Colonic mucosa (tissue), 4 donors: ENCODE results near the gene ASB18. TPM values are rescaled to one million over a fixed set of nuclear protein-coding genes. Genes with fewer than 3 reads are reported as not detected.

Experiments
- DNase-seq: peaks from one replicate; pipeline ENCODE4 v3.0.0-alpha.2; 2020
- H3K27ac ChIP-seq: fragments of 200-600 bp; one replicate; pipeline ENCODE4 v1.8.0; 2021
- H3K27me3 ChIP-seq: fragments of 200-600 bp; one replicate; pipeline ENCODE4 v1.8.0; 2021
- H3K36me3 ChIP-seq: fragments of 200-600 bp; one replicate; pipeline ENCODE4 v1.8.0; 2021
- H3K4me1 ChIP-seq: fragments of 200-600 bp; one replicate; pipeline ENCODE4 v1.8.0; 2021; ENCODE audit warnings: mild to moderate bottlenecking
- H3K4me3 ChIP-seq: fragments of 200-600 bp; one replicate; pipeline ENCODE4 v1.8.0; 2021
- H3K9ac ChIP-seq, 2 donors: one replicate each; pipeline ENCODE4 v1.7.0; 2013; ENCODE audit warnings: control low read depth in 2 of 2, low read depth in 2 of 2, low read length in 2 of 2
- H3K9me3 ChIP-seq: fragments of 200-600 bp; one replicate; pipeline ENCODE4 v1.8.0; 2021
- intact Hi-C: fragments of 100-400 bp; cut with DNase I; formaldehyde crosslinking; loops from one replicate; pipeline ENCODE4 v1.14.1; 2022
- total RNA-seq, 2 donors: library from RNA; stranded (reverse); fragmentation: NEBNext Ultra II Directional in 1 of 2; extraction: Animal tissue kit (Norgen Biotek cat#: 25700) in 1 of 2; gene quantifications; one replicate each; pipeline ENCODE4 v1.2.1, GENCODE V29; 2021
- TF ChIP-seq, protein P1 (sequence below): fragments of 200-600 bp; IDR thresholded peaks from one replicate; pipeline ENCODE4 v1.8.0; 2022; ENCODE audit warnings: antibody characterized with exemption, mild to moderate bottlenecking
- donor health status: healthy.
- donor health status: DM: no; HTN: no; CAD: no.
- donor health status: DM: no; HTN: no; CAD: no.

Gene ASB18
- total RNA-seq, 2 donors from 2014 or later, result not detected

DNA sequence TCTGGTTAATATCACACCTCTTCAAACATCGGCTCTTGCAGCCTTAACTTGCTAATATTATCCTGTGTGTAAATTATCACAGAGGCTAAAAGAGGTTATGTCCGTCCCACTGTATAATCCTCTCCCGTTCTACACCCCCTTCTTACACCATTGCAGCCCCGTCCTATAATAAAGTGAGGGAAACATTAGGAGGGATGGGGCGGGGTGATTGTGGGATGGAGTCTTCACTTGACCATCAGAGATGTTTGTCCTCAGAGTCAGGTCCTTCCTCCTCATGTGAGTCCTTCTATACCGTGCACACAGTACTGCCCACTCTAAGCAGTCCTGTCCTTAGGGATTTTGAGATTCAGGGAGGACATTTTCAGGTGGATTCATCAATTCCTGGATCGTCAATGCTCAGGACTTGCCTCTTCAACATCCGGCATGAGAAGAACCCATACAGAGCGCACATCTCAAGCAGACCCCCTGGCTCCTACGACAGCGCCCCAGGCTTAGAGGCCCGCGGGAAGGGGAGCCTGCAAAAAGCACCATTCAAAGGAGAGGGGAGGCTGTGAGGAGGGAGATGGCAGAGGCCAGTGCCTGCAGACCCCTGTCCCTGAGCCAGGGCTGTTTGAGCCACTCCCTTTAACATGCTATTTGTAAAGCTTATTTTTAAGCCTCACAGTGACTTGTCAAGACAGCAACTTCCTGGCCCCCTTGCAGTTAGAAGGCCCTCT, 42.8 kb upstream of the ASB18 start:
- Histone ChIP-seq H3K27me3 (no peaks in the 10 kb centered on the region), H3K4me3 (no peak overlapping the region), H3K9me3 (no peaks in the 10 kb centered on the region), H3K9ac (no peak overlapping the region), H3K4me1 (no peaks in the 10 kb centered on the region), H3K36me3 (no peaks in the 10 kb centered on the region), H3K27ac (no peak overlapping the region)
- TF ChIP-seq, protein P1, sequence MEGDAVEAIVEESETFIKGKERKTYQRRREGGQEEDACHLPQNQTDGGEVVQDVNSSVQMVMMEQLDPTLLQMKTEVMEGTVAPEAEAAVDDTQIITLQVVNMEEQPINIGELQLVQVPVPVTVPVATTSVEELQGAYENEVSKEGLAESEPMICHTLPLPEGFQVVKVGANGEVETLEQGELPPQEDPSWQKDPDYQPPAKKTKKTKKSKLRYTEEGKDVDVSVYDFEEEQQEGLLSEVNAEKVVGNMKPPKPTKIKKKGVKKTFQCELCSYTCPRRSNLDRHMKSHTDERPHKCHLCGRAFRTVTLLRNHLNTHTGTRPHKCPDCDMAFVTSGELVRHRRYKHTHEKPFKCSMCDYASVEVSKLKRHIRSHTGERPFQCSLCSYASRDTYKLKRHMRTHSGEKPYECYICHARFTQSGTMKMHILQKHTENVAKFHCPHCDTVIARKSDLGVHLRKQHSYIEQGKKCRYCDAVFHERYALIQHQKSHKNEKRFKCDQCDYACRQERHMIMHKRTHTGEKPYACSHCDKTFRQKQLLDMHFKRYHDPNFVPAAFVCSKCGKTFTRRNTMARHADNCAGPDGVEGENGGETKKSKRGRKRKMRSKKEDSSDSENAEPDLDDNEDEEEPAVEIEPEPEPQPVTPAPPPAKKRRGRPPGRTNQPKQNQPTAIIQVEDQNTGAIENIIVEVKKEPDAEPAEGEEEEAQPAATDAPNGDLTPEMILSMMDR, result no peak
- no peak for DNase-seq
- intact Hi-C loops, result no loop called here

DNA sequence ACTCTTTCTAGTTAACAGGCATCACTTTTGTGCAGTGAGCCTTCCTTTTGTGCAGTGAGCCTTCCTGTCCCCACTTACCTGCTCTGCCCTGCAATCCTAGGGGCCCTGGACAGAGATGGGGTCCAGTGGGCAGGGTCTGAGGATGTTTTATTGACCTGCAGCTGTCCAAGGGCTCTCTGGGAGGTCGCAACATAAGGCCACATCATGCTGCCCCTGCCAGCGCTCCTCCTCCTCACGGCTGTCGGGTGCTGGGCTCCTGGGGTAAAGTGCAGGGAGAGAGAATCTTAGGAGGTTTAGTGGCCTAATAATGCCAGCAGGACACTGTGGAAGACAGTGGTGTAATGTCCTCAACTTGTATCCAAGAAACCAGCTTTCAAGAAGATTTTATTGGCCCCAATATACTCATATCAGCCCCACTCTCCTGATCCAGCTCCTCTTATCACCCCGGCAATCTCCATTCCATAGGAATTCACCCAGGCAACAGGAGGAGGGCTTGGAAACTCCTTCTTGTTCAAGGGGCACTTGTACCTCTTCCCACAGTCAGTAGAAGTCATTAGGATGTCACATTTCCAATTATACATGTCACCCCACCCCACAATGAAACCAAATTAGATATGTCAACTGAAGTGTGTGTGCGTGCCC, 41.9 kb upstream of the ASB18 start:
- Histone ChIP-seq H3K4me3 (no peak overlapping the region), H3K27ac (no peak overlapping the region), H3K27me3 (no peaks in the 10 kb centered on the region), H3K4me1 (no peaks in the 10 kb centered on the region), H3K9ac (no peak overlapping the region), H3K36me3 (no peaks in the 10 kb centered on the region), H3K9me3 (no peaks in the 10 kb centered on the region)
- DNase-seq, result no peak
- TF ChIP-seq, protein P1, result no peak
- intact Hi-C loops, result no loop called here

DNA sequence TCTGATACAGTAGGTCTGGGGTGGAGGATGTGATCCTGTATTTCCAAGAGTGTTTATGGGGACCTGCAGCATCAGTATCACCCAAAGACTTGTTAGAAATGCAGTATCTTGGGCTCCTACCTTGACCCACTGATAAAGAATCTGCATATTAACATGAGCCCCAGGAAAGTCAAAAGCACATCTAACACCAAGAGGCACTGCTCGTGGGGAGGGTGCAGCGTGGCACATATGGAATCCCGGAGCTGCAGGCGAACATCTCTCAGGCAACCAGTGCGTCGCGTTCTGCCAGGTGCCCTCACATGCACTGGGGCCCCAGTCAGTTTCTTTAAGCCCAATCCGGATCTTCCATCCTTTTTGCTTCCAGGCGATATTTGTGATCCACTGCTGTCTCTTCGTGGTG, 41.3 kb upstream of the ASB18 start:
- H3K4me3 ChIP-seq, result no peak overlapping the region
- H3K9ac ChIP-seq, result no peak overlapping the region
- H3K9me3 ChIP-seq, result no peaks in the 10 kb centered on the region
- TF ChIP-seq, protein P1, result no peak
- no peaks in the 10 kb centered on the region for H3K36me3 ChIP-seq
- no peaks in the 10 kb centered on the region for H3K4me1 ChIP-seq
- DNase-seq, result no peak
- H3K27ac ChIP-seq, result no peak overlapping the region
- no peaks in the 10 kb centered on the region for H3K27me3 ChIP-seq
- intact Hi-C loops, result no loop called here

DNA sequence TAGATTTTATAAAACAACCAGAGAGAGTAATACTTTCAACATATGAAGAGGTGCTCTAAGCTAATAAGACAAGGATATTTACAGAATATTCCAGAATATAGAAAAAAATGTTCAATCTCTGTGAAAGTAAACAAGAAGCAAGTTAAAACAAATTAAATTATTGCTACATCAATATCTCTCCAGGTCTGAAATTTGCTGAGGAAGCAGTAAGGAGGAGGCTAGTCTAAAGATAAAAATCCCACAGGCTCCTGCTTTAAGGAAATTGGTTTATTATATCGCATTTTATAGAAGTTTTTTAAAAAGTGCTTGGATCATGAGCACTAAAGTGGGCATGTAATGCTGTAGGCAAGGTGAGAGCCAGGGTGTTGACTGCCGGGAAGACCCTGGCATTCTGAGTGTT, 39.7 kb upstream of the ASB18 start:
- DNase-seq, result no peak
- no peaks in the 10 kb centered on the region for H3K9me3 ChIP-seq
- H3K4me1 ChIP-seq, result no peaks in the 10 kb centered on the region
- no peaks in the 10 kb centered on the region for H3K36me3 ChIP-seq
- intact Hi-C loops, result no loop called here
- H3K27me3 ChIP-seq, result no peaks in the 10 kb centered on the region
- no peak overlapping the region for H3K9ac ChIP-seq
- no peak overlapping the region for H3K4me3 ChIP-seq
- H3K27ac ChIP-seq, result no peak overlapping the region
- TF ChIP-seq, protein P1, result no peak

DNA sequence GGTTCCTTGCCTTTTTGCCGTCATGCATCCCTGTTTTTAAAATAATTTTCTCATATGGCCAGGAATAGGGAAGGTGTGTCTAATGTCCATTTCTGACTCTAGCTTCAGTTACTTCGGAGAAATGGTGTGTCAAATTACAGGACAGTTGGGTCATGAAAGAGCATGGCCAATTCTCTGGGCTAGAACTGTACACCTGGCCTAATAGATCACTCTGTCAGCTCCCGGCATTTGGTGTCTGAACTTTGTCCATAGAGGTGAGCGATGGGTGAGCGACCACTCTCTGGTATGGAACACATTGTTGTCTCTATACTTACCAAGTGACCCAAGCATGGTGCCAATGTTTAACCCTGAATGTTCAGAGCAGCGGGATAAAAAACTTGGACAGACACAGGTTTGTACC, 38.3 kb upstream of the ASB18 start:
- no peak overlapping the region for H3K9ac ChIP-seq
- DNase-seq, result no peak
- H3K4me1 ChIP-seq, result no peaks in the 10 kb centered on the region
- TF ChIP-seq, protein P1, result no peak
- no peaks in the 10 kb centered on the region for H3K36me3 ChIP-seq
- no peaks in the 10 kb centered on the region for H3K9me3 ChIP-seq
- no peak overlapping the region for H3K27ac ChIP-seq
- H3K27me3 ChIP-seq, result no peaks in the 10 kb centered on the region
- intact Hi-C loops, result no loop called here
- no peak overlapping the region for H3K4me3 ChIP-seq
